Skeletal muscle tissue (tissue), 4 donors: ENCODE data around the gene SEH1L. TPM values are rescaled to one million over a fixed set of nuclear protein-coding genes. Genes with fewer than 3 reads are reported as not detected.
"Not testable (repeated sequence)": the region's sequence is repeated elsewhere in the genome, so short reads cannot be mapped to it uniquely, and the experiment has no call there.

Experiments used
- H3K27ac ChIP-seq: one replicate; pipeline ENCODE4 v1.7.0; 2013; ENCODE audit warnings: mild to moderate bottlenecking, low read depth, low read length, inconsistent platforms
- H3K27me3 ChIP-seq, 3 donors: one replicate each; pipeline ENCODE4 v1.7.0; 2013; ENCODE audit warnings: low read length in 3 of 3; ENCODE audit not compliant: control insufficient read depth in 3 of 3, insufficient read depth in 3 of 3
- H3K36me3 ChIP-seq, 3 donors: one replicate each; pipeline ENCODE4 v1.7.0; 2013; ENCODE audit warnings: low read length in 3 of 3; ENCODE audit not compliant: control insufficient read depth in 3 of 3, insufficient read depth in 3 of 3
- H3K4me1 ChIP-seq, 3 donors: one replicate each; pipeline ENCODE4 v1.7.0; 2013; ENCODE audit warnings: low read length in 3 of 3, mild to moderate bottlenecking in 3 of 3; ENCODE audit not compliant: control insufficient read depth in 3 of 3, insufficient read depth in 3 of 3
- H3K4me3 ChIP-seq, 3 donors: one replicate each; pipeline ENCODE4 v1.7.0; 2013; ENCODE audit warnings: low read length in 3 of 3
- H3K9ac ChIP-seq, 3 donors: one replicate each; pipeline ENCODE4 v1.7.0; 2013; ENCODE audit warnings: low read length in 3 of 3, mild to moderate bottlenecking in 3 of 3, moderate library complexity in 2 of 3, low read depth in 1 of 3
- H3K9me3 ChIP-seq, 3 donors: one replicate each; pipeline ENCODE4 v1.7.0; 2013; ENCODE audit warnings: low read length in 3 of 3; ENCODE audit not compliant: control insufficient read depth in 3 of 3
- total RNA-seq: library from RNA; depleted of rRNA; stranded (reverse); fragments of >200 nt; gene quantifications from one replicate; pipeline ENCODE4 v1.2.3, GENCODE V29; 2014
- donor health status: Osteomylitis.

Gene SEH1L
- total RNA-seq, 1 donor from 2014 or later: 18.8 TPM

DNA sequence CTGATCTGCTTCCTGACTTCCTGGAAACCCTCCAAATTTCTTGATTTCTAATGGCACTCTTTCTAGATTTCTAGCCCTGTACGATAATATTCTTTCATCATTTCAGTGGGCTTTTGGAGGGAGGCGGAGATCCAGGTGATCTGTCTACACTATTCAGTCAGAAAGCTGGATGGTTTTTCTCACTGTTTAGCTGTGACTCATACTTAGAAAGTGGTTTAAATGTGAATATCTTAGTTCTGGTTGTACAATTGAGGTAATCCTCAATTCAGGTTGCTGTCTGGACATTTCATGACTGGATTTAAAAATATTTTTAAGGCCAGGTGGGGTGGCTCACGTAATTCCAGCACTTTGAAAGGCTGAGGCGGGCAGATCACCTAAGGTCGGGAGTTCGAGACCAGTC, 20.8 kb downstream of the SEH1L start:
- H3K4me3 ChIP-seq: no peak overlapping the region
- H3K36me3 ChIP-seq: peaks cover 8 to 25% (median 20%) of the 10 kb centered on the region in 3 donors
- no peak overlapping the region for H3K9ac ChIP-seq
- H3K9me3 ChIP-seq: no peaks in the 10 kb centered on the region
- H3K4me1 ChIP-seq: no peaks in the 10 kb centered on the region
- no peaks in the 10 kb centered on the region for H3K27me3 ChIP-seq
- H3K27ac ChIP-seq: no peak overlapping the region

DNA sequence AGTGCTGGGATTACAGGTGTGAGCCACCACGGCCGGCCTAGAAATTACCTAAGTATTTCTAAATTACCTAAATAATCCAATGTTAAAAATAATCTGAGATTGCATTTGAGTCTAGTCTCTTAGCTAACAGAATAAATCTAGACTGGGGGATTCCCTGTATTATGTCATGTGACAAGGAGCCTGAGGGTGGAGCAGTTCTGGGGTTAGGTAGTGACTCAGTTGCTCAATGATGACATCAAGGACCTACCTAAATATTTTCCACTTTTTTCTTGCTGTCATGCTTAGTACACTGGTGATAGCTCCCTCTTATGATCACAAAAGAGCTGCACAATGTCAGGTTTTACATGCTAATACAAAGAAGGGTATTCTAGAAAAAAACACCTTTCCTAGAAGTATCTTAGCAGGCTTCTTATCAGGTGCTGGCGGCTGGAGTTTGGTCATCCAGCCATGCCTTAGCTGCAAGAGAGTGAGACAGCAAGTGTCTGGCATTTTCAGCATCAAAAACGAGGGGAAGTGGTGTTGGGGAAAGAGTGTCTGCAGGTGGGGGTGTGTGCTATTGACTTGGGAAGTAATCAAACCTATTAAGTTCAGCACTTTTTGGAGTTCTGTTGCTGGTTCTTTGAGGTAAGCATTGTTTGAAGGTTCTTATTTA, 25.9 kb downstream of the SEH1L start:
- Histone ChIP-seq H3K4me3 (no peak overlapping the region), H3K27ac (no peak overlapping the region), H3K27me3 (no peaks in the 10 kb centered on the region), H3K36me3 (peaks cover 17 to 37% (median 31%) of the 10 kb centered on the region in 3 donors), H3K9me3 (no peaks in the 10 kb centered on the region), H3K9ac (no peak overlapping the region), H3K4me1 (no peaks in the 10 kb centered on the region)

- Histone ChIP-seq H3K4me1 (no peaks in the 10 kb centered on the region), H3K9ac (no peak overlapping the region), H3K9me3 (no peaks in the 10 kb centered on the region), H3K27ac (no peak overlapping the region), H3K4me3 (no peak overlapping the region), H3K27me3 (no peaks in the 10 kb centered on the region), H3K36me3 (peaks cover 17 to 38% (median 31%) of the 10 kb centered on the region in 3 donors)
Observed at GRCh38 chr18:12975488-12975887, 27.7 kb downstream of the SEH1L start.

- Histone ChIP-seq H3K9ac (no peak overlapping the region), H3K27me3 (no peaks in the 10 kb centered on the region), H3K4me1 (no peaks in the 10 kb centered on the region), H3K27ac (no peak overlapping the region), H3K36me3 (peaks cover 17 to 38% (median 31%) of the 10 kb centered on the region in 3 donors), H3K9me3 (no peaks in the 10 kb centered on the region), H3K4me3 (no peak overlapping the region)
Observed at GRCh38 chr18:12976305-12976704, 28.5 kb downstream of the SEH1L start.

DNA sequence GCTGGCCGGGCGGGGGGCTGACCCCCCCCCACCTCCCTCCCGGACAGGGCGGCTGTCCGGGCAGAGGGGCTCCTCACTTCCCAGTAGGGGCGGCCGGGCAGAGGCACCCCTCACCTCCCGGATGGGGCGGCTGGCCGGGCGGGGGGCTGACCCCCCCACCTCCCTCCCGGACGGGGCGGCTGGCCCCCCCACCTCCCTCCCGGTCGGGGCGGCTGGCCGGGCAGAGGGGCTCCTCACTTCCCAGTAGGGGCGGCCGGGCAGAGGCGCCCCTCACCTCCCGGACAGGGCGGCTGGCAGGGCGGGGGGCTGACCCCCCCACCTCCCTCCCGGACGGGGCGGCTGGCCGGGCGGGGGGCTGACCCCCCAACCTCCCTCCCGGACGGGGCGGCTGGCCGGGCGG, 32.3 kb downstream of the SEH1L start:
- H3K9ac ChIP-seq: not testable (repeated sequence)
- H3K36me3 ChIP-seq: peaks cover 14 to 30% (median 22%) of the 10 kb centered on the region in 3 donors

DNA sequence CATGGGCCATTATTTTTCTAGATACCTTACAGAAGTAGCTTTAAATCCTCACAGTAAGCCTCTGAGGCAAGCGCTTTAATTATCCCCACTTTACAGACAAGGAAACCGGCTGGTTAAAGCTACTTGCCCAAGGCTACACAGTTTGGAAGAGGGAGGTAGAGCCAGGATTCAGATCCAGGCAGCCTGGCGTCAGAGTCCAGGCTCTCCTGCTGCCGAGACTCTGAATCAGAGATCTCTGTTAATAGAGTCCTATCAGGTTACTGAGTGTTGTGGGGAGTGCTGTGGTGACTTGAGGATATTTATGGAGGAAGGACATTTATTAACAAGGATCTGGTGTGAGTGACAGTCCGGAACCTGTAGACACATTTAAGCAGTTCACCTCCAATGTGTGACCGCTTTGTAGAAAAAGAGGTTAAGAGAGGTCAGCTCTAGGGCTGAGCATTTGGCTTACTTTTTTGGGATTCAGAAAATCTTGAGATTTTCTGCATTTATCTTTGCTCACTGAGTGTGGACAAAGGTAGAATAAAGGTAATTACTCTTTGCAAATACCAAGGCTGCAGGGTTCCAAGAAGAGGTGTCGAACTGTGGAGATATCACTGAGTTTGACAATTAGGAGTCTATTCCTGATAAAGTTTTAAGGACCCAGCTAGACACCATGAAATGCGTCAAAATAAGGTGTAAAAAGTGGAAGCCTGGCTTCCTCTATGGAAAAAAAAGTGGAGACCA, 41.7 kb downstream of the SEH1L start:
- H3K4me1 ChIP-seq: peaks cover 15 to 33% (median 28%) of the 10 kb centered on the region in 3 donors
- H3K4me3 ChIP-seq: peak overlapping the region in 1 of 3 donors; percentile 90
- H3K27me3 ChIP-seq: no peaks in the 10 kb centered on the region
- no peak overlapping the region for H3K9ac ChIP-seq
- no peak overlapping the region for H3K27ac ChIP-seq
- H3K36me3 ChIP-seq: peaks cover 0 to 5% (median 2%) of the 10 kb centered on the region in 3 donors
- H3K9me3 ChIP-seq: no peaks in the 10 kb centered on the region

More for the DNA sequence above, 32.3 kb downstream of the SEH1L start:
- H3K27ac ChIP-seq, H3K9me3 ChIP-seq, H3K4me3 ChIP-seq, H3K4me1 ChIP-seq, H3K27me3 ChIP-seq: not testable (repeated sequence)

DNA sequence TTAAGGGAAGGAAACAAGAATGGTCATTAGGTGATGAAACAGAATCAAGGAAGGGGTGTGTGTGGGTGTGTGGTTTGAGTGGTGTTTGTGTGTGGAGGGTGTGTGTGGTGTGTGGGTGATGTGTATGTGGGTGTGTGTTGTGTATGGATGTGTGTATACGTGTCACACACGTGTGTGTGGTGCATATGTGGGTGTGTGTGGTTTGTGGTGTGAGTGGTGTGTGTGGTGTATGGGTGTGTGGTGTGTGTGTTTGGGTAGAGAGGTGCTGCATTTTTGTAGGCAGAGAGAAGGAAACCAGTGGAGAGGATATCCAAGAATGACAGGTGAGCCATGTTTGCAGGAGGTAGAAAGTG, 42.3 kb downstream of the SEH1L start:
- no peaks in the 10 kb centered on the region for H3K9me3 ChIP-seq
- H3K9ac ChIP-seq: no peak overlapping the region
- no peaks in the 10 kb centered on the region for H3K27me3 ChIP-seq
- H3K4me3 ChIP-seq: peak overlapping the region; percentile 86 to 95 (median 90)
- peaks cover 0 to 3% (median under 1%) of the 10 kb centered on the region in 3 donors for H3K36me3 ChIP-seq
- no peak overlapping the region for H3K27ac ChIP-seq
- peaks cover 15 to 33% (median 28%) of the 10 kb centered on the region in 3 donors for H3K4me1 ChIP-seq

DNA sequence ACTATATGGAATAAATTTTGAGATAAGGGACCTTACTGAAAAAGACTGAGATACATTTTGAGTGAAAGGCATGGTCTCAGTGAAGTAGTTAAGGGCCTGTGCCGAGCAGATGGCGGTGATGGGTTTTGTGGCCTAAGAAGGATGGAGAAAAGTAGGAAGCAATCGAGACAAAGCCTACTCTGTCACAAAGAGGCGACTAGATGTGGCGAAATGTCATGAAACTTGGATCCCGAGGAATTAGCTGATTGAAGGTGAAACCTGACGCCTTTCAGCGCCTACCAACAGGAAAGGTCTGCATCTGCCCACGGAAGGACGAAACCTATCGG, 42.8 kb downstream of the SEH1L start:
- H3K4me3 ChIP-seq: peak overlapping the region; percentile 86 to 95 (median 90)
- H3K27me3 ChIP-seq: no peaks in the 10 kb centered on the region
- H3K36me3 ChIP-seq: no peaks in the 10 kb centered on the region
- peak overlapping the region; percentile 78 to 83 (median 80) for H3K9ac ChIP-seq
- no peaks in the 10 kb centered on the region for H3K9me3 ChIP-seq
- H3K4me1 ChIP-seq: peaks cover 15 to 33% (median 28%) of the 10 kb centered on the region in 3 donors
- H3K27ac ChIP-seq: peak overlapping the region; percentile 33

- peak within 1 kb of the TSS; percentile 90 to 97 (median 92) for H3K4me3 ChIP-seq
- peak within 1 kb of the TSS; percentile 76 for H3K27ac ChIP-seq
- H3K9me3 ChIP-seq: no peaks in the 10 kb centered on the region
- no peaks in the 10 kb centered on the region for H3K36me3 ChIP-seq
- no peaks in the 10 kb centered on the region for H3K27me3 ChIP-seq
- H3K9ac ChIP-seq: peak within 1 kb of the TSS; percentile 83 to 90 (median 89)
- H3K4me1 ChIP-seq: peaks cover 15 to 37% (median 28%) of the 10 kb centered on the region in 3 donors
Observed at GRCh38 chr18:12990967-12991820, 43.4 kb downstream of the SEH1L start, which contains the start of gene CEP192. Gene CEP192 (plus strand): TSS chr18:12991362. CDS start chr18:12999425, 8,063 bp downstream.
